CD4-positive, CD25-positive, alpha-beta regulatory T cell (primary cell): ENCODE results near the gene FAM83D. TPM values are rescaled to one million over a fixed set of nuclear protein-coding genes. Genes with fewer than 3 reads are reported as not detected.

Experiments used
- polyA plus RNA-seq, 4 donors: library from polyadenylated mRNA; unstranded; fragments of 300-500 nt; fragmentation: Illumina TruSeq; gene quantifications; one replicate each; pipeline ENCODE4 v1.2.3, GENCODE V29; 2021
- total RNA-seq: library from RNA; stranded (reverse); gene quantifications from one replicate; pipeline ENCODE4 v1.2.3, GENCODE V29; 2022

FAM83D gene
- total and polyA plus RNA-seq, 5 donors from 2014 or later, result 0.20 to 8.6 (median 1.3) TPM

Other genes starting within 250 kb of the FAM83D start
- not detected for gene SLC32A1, start 201.9 kb upstream of the FAM83D start, total RNA-seq
- gene SLC32A1, start 201.9 kb upstream of the FAM83D start, polyA plus RNA-seq, result not detected
- 14.5 TPM for gene ACTR5, start 178.0 kb upstream of the FAM83D start, total RNA-seq
- gene ACTR5, start 178.0 kb upstream of the FAM83D start, polyA plus RNA-seq, result 10 to 100 TPM in 2 of 4 donors, 1 to 10 TPM in 2; 6.1 to 12.2 (median 10.3) TPM
- gene PPP1R16B, start 120.7 kb upstream of the FAM83D start, total RNA-seq, result 84.1 TPM
- 10 to 100 TPM; 16.5 to 26.8 (median 25.0) TPM for gene PPP1R16B, start 120.7 kb upstream of the FAM83D start, polyA plus RNA-seq
- gene DHX35, start 35.9 kb downstream of the FAM83D start, total RNA-seq, result 12.4 TPM
- gene DHX35, start 35.9 kb downstream of the FAM83D start, polyA plus RNA-seq, result 1 to 10 TPM; 4.0 to 5.8 (median 5.3) TPM